ENCODE results near the gene UBXN1. TPM values are rescaled to one million over a fixed set of nuclear protein-coding genes. Genes with fewer than 3 reads are reported as not detected.

UBXN1 gene, protein sequence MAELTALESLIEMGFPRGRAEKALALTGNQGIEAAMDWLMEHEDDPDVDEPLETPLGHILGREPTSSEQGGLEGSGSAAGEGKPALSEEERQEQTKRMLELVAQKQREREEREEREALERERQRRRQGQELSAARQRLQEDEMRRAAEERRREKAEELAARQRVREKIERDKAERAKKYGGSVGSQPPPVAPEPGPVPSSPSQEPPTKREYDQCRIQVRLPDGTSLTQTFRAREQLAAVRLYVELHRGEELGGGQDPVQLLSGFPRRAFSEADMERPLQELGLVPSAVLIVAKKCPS
- total RNA-seq (2022): 116 and 118 TPM in 2 replicates
- percentile 89 among the genes with signal in this experiment for Bru-seq, nascent RNA
- BruChase-seq, experiment 1, labeled RNA remaining after a 2-hour chase: percentile 92 among the genes with signal in this experiment
- BruChase-seq, experiment 2, labeled RNA remaining after a 6-hour chase: percentile 95 among the genes with signal in this experiment
- long read RNA-seq, transcript UBXN1-206 (8 exons, 1,257 nt): minor isoform, 5 of 242 reads
- long read RNA-seq, transcript UBXN1-217 (10 exons, 943 nt): minor isoform, 6 of 242 reads
- long read RNA-seq, transcript UBXN1-202 (9 exons, 1,153 nt): major isoform, 184 of 242 reads
- long read RNA-seq, partial matches to known transcripts: 34 of 242 reads
- long read RNA-seq, other reads (novel, unspliced or antisense): 8 of 242 reads

DNA sequence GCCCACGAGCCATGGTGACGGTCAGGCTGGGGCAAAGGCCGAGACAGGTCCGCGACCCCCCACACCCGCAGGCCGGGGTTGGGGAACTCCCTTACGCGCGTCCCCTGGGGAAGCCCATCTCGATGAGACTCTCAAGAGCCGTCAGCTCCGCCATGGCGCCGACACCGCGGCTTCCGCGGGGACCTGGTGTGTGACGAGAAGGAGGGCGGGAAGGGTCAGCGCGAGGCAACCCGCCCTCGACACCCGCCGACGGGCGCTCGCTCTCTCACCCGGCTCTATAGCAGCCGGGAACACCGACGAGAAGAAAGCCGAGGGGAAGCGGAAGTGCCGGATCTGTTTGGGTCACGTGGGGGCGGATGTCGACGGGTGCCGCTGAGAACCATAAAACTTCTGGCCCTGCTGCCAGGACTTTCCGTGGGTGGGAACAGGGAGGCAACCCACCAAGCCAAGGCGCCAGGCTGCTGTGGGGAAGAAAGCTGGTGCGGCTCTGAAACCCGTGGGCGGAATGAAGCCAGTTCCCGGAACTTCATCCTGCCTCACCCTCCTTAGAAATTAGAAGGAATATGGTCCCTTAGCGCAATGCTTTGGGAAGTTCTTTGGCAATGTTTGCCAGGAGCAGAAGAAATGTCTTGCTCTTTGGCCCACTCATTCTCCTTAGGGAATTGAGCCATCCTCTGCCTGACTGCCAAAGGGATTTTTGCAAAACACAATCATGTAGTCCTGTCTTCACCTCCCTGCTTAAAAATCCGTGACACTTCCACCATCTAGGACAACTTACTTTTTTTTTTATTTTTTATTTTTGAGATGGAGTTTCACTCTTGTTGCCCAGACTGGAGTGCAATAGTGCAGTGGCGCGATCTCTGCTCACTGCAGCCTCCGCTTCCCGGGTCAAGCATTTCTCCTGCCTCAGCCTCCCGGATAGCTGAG, at the start of gene UBXN1:
Gene UBXN1 (minus strand): TSS at position 304 of the 927 bp plus-strand sequence. CDS start 150 bp downstream, at position 154.
- POLR2A ChIA-PET: interaction anchor here (0.6 kb wide), 1 partner anchor 177 kb away, joined by 8 read pairs; no protein-coding TSS in a partner anchor

DNA sequence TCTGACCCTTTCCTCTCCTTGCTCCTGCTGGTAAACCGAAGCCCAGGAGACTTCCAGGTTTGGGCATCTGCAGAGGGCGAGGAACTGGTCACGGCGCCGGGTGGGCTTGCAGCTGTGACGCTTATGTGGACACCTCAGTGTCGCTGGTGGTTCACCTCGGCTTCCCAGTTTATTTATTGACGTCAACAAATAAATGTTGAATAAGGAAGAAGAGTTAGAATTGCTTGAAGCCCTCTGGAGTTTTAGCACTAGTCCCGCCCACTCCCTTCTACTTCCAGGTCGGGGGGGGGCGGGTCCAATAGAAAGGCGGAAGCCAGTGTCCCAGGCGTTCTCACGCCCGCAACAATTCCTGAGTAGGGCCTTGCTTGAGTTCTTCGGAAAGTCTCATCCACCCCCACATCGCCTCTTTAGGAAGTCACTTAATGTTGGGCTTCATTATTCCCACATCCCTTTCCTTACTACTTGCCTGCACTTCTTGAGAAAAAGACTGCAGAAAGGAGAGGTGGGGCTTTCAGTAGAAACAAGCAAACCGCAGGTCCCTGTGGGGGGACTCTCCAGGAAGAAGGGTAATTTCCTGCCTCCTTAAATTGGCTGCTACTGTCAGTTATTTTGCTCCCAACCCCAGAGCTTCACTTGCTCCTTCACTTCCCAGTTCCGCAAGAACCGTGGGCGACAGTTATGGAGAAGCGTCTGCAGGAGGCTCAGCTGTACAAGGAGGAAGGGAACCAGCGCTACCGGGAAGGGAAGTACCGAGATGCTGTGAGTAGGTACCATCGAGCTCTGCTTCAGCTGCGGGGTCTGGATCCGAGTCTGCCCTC, 49.5 kb upstream of the UBXN1 start, which contains the start of gene TTC9C:
Gene TTC9C (plus strand): TSS at position 316 of the 818 bp plus-strand sequence. CDS start 363 bp downstream, at position 679.
- POLR2A ChIA-PET: interaction anchor here (0.6 to 4.8 kb wide), 18 partner anchors 15 to 161 kb away, joined by 3 to 71 read pairs (median 12); partner anchors contain the start of genes C11orf98, CSKMT, INTS5 and LBHD1

More for the DNA sequence above, at the start of gene UBXN1:
- H3K27me3 ChIP-seq (replicated peaks; ENCODE audit: control insufficient read depth, insufficient read depth, low read length): no peaks in the 10 kb centered on the region
- H3K9me3 ChIP-seq: no peaks in the 10 kb centered on the region
- H3K9me3 Mint-ChIP-seq (ENCODE audit: unreplicated experiment): no peaks in the 10 kb centered on the region
- intact Hi-C loops (cut with micrococcal nuclease; ENCODE audit: unreplicated experiment): loop anchor here (1.0 to 10.0 kb wide), 3 partner anchors 8 to 284 kb away; partner anchors contain the start of gene UQCC3
- H3K4me3 Mint-ChIP-seq (ENCODE audit: unreplicated experiment): peak within 1 kb of the TSS; percentile 81
- BruUV-seq (replicated peaks): TSS peak; percentile 64
- DNase-seq: peak; percentile 87 to 88
- no peaks in the 10 kb centered on the region for H3K27me3 Mint-ChIP-seq (ENCODE audit: insufficient read depth, unreplicated experiment)
- H3K4me1 ChIP-seq: no peaks in the 10 kb centered on the region; the same call in 1 of the 2 replicates
- peak within 1 kb of the TSS; percentile 95 for H3K4me3 ChIP-seq (ENCODE audit: low read depth, low read length)
- peak within 1 kb of the TSS; percentile 91 for H3K27ac Mint-ChIP-seq (ENCODE audit: unreplicated experiment)
- no peaks in the 10 kb centered on the region for H3K36me3 ChIP-seq (ENCODE audit: control insufficient read depth, insufficient read depth, low read length)
- CTCF ChIA-PET: no interaction called here
- TF ChIP-seq CTCF (IDR thresholded peaks at IDR 0.05; ENCODE audit: insufficient read depth in 1 of 2, low read depth in 1 of 2, low read length in 1 of 2, severe bottlenecking in 1 of 2, unreplicated experiment in 1 of 2): no peak
- H3K4me1 Mint-ChIP-seq (ENCODE audit: low read depth, unreplicated experiment): peaks cover 15% of the 10 kb centered on the region
- H3K36me3 Mint-ChIP-seq (ENCODE audit: insufficient read depth, unreplicated experiment): peaks cover 26% of the 10 kb centered on the region

More for the DNA sequence above, 49.5 kb upstream of the UBXN1 start, which contains the start of gene TTC9C:
- CTCF ChIA-PET: interaction anchor here (0.6 to 4.0 kb wide), 5 partner anchors 25 to 247 kb away, joined by 3 to 21 read pairs (median 4); partner anchors contain the start of genes EEF1G, TMEM179B and ZBTB3
- Mint-ChIP-seq H3K9me3 (ENCODE audit: unreplicated experiment) (no peaks in the 10 kb centered on the region), H3K36me3 (ENCODE audit: insufficient read depth, unreplicated experiment) (peaks cover 87% of the 10 kb centered on the region), H3K27me3 (ENCODE audit: insufficient read depth, unreplicated experiment) (no peaks in the 10 kb centered on the region), H3K4me1 (ENCODE audit: low read depth, unreplicated experiment) (peaks cover 23% of the 10 kb centered on the region), H3K4me3 (ENCODE audit: unreplicated experiment) (peak within 1 kb of the TSS; percentile 99), H3K27ac (ENCODE audit: unreplicated experiment) (peak within 1 kb of the TSS; percentile 98)
- Histone ChIP-seq H3K36me3 (ENCODE audit: control insufficient read depth, insufficient read depth, low read length) (no peaks in the 10 kb centered on the region), H3K4me3 (ENCODE audit: low read depth, low read length) (peak within 1 kb of the TSS; percentile 94), H3K27me3 (replicated peaks; ENCODE audit: control insufficient read depth, insufficient read depth, low read length) (no peaks in the 10 kb centered on the region), H3K9me3 (no peaks in the 10 kb centered on the region), H3K4me1 (peaks cover 17% of the 10 kb centered on the region)
- intact Hi-C loops (cut with micrococcal nuclease; ENCODE audit: unreplicated experiment): loop anchor here (2.0 to 10.0 kb wide), 4 partner anchors 24 to 126 kb away; partner anchors contain the start of genes TAF6L and TMEM179B
- DNase-seq: peak; percentile 86 to 87
- TF ChIP-seq CTCF (IDR thresholded peaks at IDR 0.05; ENCODE audit: insufficient read depth in 1 of 2, low read depth in 1 of 2, low read length in 1 of 2, severe bottlenecking in 1 of 2, unreplicated experiment in 1 of 2): no peak
- TSS peak; percentile 70 for BruUV-seq (replicated peaks)

Measured in Caco-2 (cell line).